ENCODE data around the gene SLC22A7. TPM values are rescaled to one million over a fixed set of nuclear protein-coding genes. Genes with fewer than 3 reads are reported as not detected.

Gene SLC22A7
- total RNA-seq, 4 donors from 2014 or later = not detected

GRCh38 chr6:43296780-43297497, 1.1 kb upstream of the SLC22A7 start:
- Histone ChIP-seq H3K9me3 (no peaks in the 10 kb centered on the region), H3K4me1 (no peaks in the 10 kb centered on the region), H3K4me3 (no peak overlapping the region), H3K36me3 (no peaks in the 10 kb centered on the region), H3K27me3 (peaks cover 3% of the 10 kb centered on the region), H3K27ac (no peak overlapping the region)
- 90% methylated on average over 5 of the region's 5 CpGs; no CpG with 5 or more reads in 1 of the 2 donors for WGBS, 2 donors (ENCODE audit: low coverage in 1 of 2)
- no peak for DNase-seq
- TF ChIP-seq POLR2AphosphoS5 (IDR thresholded peaks at IDR 0.05) (no peak), EP300 (IDR thresholded peaks at IDR 0.05; ENCODE audit: low read depth) (no peak), CTCF (IDR thresholded peaks at IDR 0.05) (no peak), POLR2A (IDR thresholded peaks at IDR 0.05) (no peak)
- intact Hi-C loops (cut with DNase I; ENCODE audit: low total_unique reads) (no loop called here), in situ Hi-C loops (cut with MboI; ENCODE audit: low pct_ligation_motif_present in 1 of 4, low pct_unique_long_range_greater_than_20kb in 1 of 4, low sequenced_read_pairs in 3 of 4) (no loop called here)

- Histone ChIP-seq H3K27me3 (peaks cover 3% of the 10 kb centered on the region), H3K36me3 (no peaks in the 10 kb centered on the region), H3K4me3 (no peak overlapping the region), H3K9me3 (no peaks in the 10 kb centered on the region), H3K27ac (no peak overlapping the region), H3K4me1 (no peaks in the 10 kb centered on the region)
- DNase-seq = no peak
- in situ Hi-C loops (cut with MboI; ENCODE audit: low pct_ligation_motif_present in 1 of 4, low pct_unique_long_range_greater_than_20kb in 1 of 4, low sequenced_read_pairs in 3 of 4) (no loop called here), intact Hi-C loops (cut with DNase I; ENCODE audit: low total_unique reads) (no loop called here)
- 70% methylated on average over 12 of the region's 12 CpGs; no CpG with 5 or more reads in 1 of the 2 donors for WGBS, 2 donors (ENCODE audit: low coverage in 1 of 2)
- no peak for TF ChIP-seq EP300 (IDR thresholded peaks at IDR 0.05; ENCODE audit: low read depth)
- no peak for TF ChIP-seq POLR2A (IDR thresholded peaks at IDR 0.05)
- TF ChIP-seq POLR2AphosphoS5 (IDR thresholded peaks at IDR 0.05) = no peak
- no peak for TF ChIP-seq CTCF (IDR thresholded peaks at IDR 0.05)
These were observed 691 bp downstream of the SLC22A7 start for GRCh38 chr6:43298565-43299337.

- DNase-seq = no peak
- WGBS, 2 donors (ENCODE audit: low coverage in 1 of 2) = 27 to 90% methylated on average over 2 to 18 of the region's 18 CpGs
- Histone ChIP-seq H3K27ac (no peak overlapping the region), H3K27me3 (peaks cover 3% of the 10 kb centered on the region), H3K36me3 (no peaks in the 10 kb centered on the region), H3K9me3 (no peaks in the 10 kb centered on the region), H3K4me1 (no peaks in the 10 kb centered on the region), H3K4me3 (no peak overlapping the region)
- TF ChIP-seq EP300 (IDR thresholded peaks at IDR 0.05; ENCODE audit: low read depth) (no peak), POLR2A (IDR thresholded peaks at IDR 0.05) (no peak), POLR2AphosphoS5 (IDR thresholded peaks at IDR 0.05) (no peak), CTCF (IDR thresholded peaks at IDR 0.05) (no peak)
- intact Hi-C loops (cut with DNase I; ENCODE audit: low total_unique reads) = no loop called here
- in situ Hi-C loops (cut with MboI; ENCODE audit: low pct_ligation_motif_present in 1 of 4, low pct_unique_long_range_greater_than_20kb in 1 of 4, low sequenced_read_pairs in 3 of 4) = no loop called here
These were observed 1.6 kb downstream of the SLC22A7 start for GRCh38 chr6:43299338-43300293.
